Esophagus muscularis mucosa (tissue), 3 donors: ENCODE measurements around the gene BCAS3.

ENCODE experiments used
- CTCF ChIP-seq, 3 experiments: fragments of 200-600 bp in 2 of 3; fragments of 450-650 bp in 1 of 3; sonication (generic) in 2 of 3; IDR thresholded peaks; one replicate each; pipeline ENCODE4 v1.5.1; 2017 to 2019; ENCODE audit warnings: antibody characterized with exemption in 3 of 3, mild to moderate bottlenecking in 2 of 3, moderate library complexity in 1 of 3
- POLR2AphosphoS5 ChIP-seq, 2 donors: sonication (generic); formaldehyde crosslinking; IDR thresholded peaks; one replicate each; pipeline ENCODE4 v1.6.1; 2017; ENCODE audit warnings: antibody characterized with exemption in 2 of 2

- TF ChIP-seq CTCF (IDR thresholded peaks at IDR 0.05), result no peak
- TF ChIP-seq POLR2AphosphoS5 (IDR thresholded peaks at IDR 0.05), result no peak
Measured at GRCh38 chr17:61149862-61150362, 472.3 kb downstream of the BCAS3 start.
